ENCODE results near the gene SPRR5. TPM values are rescaled to one million over a fixed set of nuclear protein-coding genes. Genes with fewer than 3 reads are reported as not detected.

Gene SPRR5
- total and polyA plus RNA-seq, 2 of the 8 experiments (the other 6 are each of a cell fraction or from before 2014, with no cell fraction given): not detected

DNA sequence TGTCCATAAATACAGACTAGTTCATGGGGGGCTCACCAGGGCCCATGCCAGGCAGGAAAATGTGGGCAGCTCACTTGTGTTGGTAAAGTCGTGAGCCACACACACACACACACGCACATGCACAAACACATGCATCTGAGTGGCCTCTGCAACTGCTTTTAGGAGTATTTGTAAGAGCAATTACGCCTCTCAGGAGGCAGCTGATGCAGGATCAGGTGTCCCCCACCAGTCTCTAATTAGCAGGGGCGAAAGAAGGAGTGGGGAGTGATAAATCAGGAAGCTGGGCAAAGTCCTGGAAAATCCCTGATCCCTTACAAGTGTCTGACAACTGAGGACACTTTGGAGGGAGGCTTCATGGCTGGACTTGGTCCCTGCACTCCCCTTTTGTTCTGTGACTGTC is 44.4 kb upstream of the SPRR5 start:
- Histone ChIP-seq H3K27me3 (replicated peaks in 1 of 4; ENCODE audit: control insufficient read depth in 3 of 4, extremely low read depth in 1 of 4, insufficient read depth in 3 of 4, low read length in 3 of 4) (no peaks in the 10 kb centered on the region), H2BK5ac (ENCODE audit: low read depth, low read length) (no peak overlapping the region), H4K8ac (ENCODE audit: extremely low read depth, insufficient read depth, low read length) (no peak overlapping the region), H4K91ac (replicated peaks; ENCODE audit: insufficient read length, low read length) (no peak overlapping the region), H3K56ac (replicated peaks; ENCODE audit: insufficient read length, low read depth, low read length) (no peak overlapping the region), H3K23ac (ENCODE audit: insufficient read length) (no peak overlapping the region), H3K9me3 (ENCODE audit: insufficient read depth in 2 of 2, low read depth in 1 of 2, low read length in 1 of 2) (peaks cover 0 to 7% of the 10 kb centered on the region in 2 experiments; a peak in 2 of 4 replicates), H3K23me2 (ENCODE audit: low read depth, low read length) (no peaks in the 10 kb centered on the region), H3K18ac (ENCODE audit: extremely low read depth, low read length) (no peak overlapping the region), H3K14ac (ENCODE audit: insufficient read length) (no peak overlapping the region), H3K27ac (ENCODE audit: low read depth, low read length) (no peak overlapping the region), H2BK12ac (ENCODE audit: low read depth, low read length) (no peak overlapping the region), H3K4ac (replicated peaks; ENCODE audit: insufficient read length, low read depth, low read length) (no peak overlapping the region), H4K5ac (ENCODE audit: insufficient read length, low read depth, low read length) (no peak overlapping the region), H4K20me1 (replicated peaks in 1 of 2; ENCODE audit: control insufficient read depth in 1 of 2, insufficient read depth in 2 of 2, low read length in 2 of 2) (no peaks in the 10 kb centered on the region), H3K4me3 (ENCODE audit: extremely low read depth in 1 of 4, insufficient read depth in 2 of 4, low read depth in 3 of 4, low read length in 4 of 4) (no peak overlapping the region), H3K79me2 (ENCODE audit: control insufficient read depth in 1 of 2, insufficient read depth in 2 of 2, low read length in 2 of 2) (no peaks in the 10 kb centered on the region), H2BK15ac (ENCODE audit: low read length) (no peak overlapping the region), H3K4me1 (replicated peaks in 1 of 4; ENCODE audit: control insufficient read depth in 3 of 4, insufficient read depth in 4 of 4, low read length in 3 of 4) (no peaks in the 10 kb centered on the region), H2AK5ac (ENCODE audit: low read depth, low read length) (no peak overlapping the region), H3K36me3 (ENCODE audit: control insufficient read depth in 2 of 4, insufficient read depth in 4 of 4, low read length in 3 of 4) (no peaks in the 10 kb centered on the region), H2BK20ac (ENCODE audit: low read length) (no peak overlapping the region), H3K4me2 (ENCODE audit: insufficient read depth in 1 of 2, low read depth in 2 of 2, low read length in 2 of 2) (no peak overlapping the region), H2AFZ (ENCODE audit: low read length) (no peak overlapping the region), H3K79me1 (ENCODE audit: low read depth, low read length) (no peaks in the 10 kb centered on the region), H2BK120ac (replicated peaks; ENCODE audit: low read depth, low read length) (no peak overlapping the region), H3K9ac (replicated peaks in 1 of 4; ENCODE audit: extremely low read depth in 1 of 4, low read depth in 3 of 4, low read length in 3 of 4) (no peak overlapping the region)
- 85% methylated on average over 4 of the region's 4 CpGs; no CpG with 5 or more reads in 1 of the 2 experiments for WGBS, 2 experiments (ENCODE audit: extremely low coverage in 1 of 2, insufficient coverage in 1 of 2, insufficient read length in 1 of 2, insufficient replicate concordance in 2 of 2, low coverage in 1 of 2, low lambda C conversion rate in 2 of 2, missing lambda C conversion rate in 1 of 2)
- DNase-seq (ENCODE audit: low read depth in 1 of 2, low spot score in 2 of 2): no peak
- ChIA-PET POLR2A (ENCODE audit: partially characterized antibody) (no interaction called here), CTCF (ENCODE audit: partially characterized antibody) (no interaction called here)
- TF ChIP-seq BACH1 (IDR thresholded peaks at IDR 0.05; ENCODE audit: low read length) (no peak), SIX5 (IDR thresholded peaks at IDR 0.05; ENCODE audit: low read depth, low read length) (no peak), TEAD4 (IDR thresholded peaks at IDR 0.05; ENCODE audit: low read depth, low read length) (no peak), NRF1 (IDR thresholded peaks at IDR 0.05; ENCODE audit: low read depth, low read length) (no peak), SRF (IDR thresholded peaks at IDR 0.05; ENCODE audit: low read depth, low read length) (no peak), SP2 (IDR thresholded peaks at IDR 0.05; ENCODE audit: low read length) (no peak), SIRT6 (IDR thresholded peaks at IDR 0.05; ENCODE audit: low read length) (no peak), YY1 (IDR thresholded peaks at IDR 0.05; ENCODE audit: low read depth, low read length) (no peak), EP300 (IDR thresholded peaks at IDR 0.05; ENCODE audit: borderline replicate concordance in 1 of 2, low read depth in 2 of 2, low read length in 2 of 2) (no peak), KDM4A (IDR thresholded peaks at IDR 0.05; ENCODE audit: low read depth, low read length, severe bottlenecking) (no peak)
- no peak for FAIRE-seq

Measured in H1 (cell line).